Lower leg skin (tissue), 4 donors: ENCODE results near the gene MUC4. TPM values are rescaled to one million over a fixed set of nuclear protein-coding genes. Genes with fewer than 3 reads are reported as not detected.

Experiments used
- DNase-seq, 2 donors: peaks; one replicate each; pipeline ENCODE4 v3.0.0-alpha.2; 2019; ENCODE audit warnings: low spot score in 2 of 2
- H3K4me3 ChIP-seq: fragments of 200-600 bp; sonication (generic); 2 replicates; pipeline ENCODE4 v1.5.1; 2017; ENCODE audit warnings: mild to moderate bottlenecking, low read depth; ENCODE audit not compliant: poor library complexity, severe bottlenecking
- CTCF ChIP-seq, 3 donors: fragments of 450-650 bp; IDR thresholded peaks; one replicate each; pipeline ENCODE4 v1.5.1; 2016; ENCODE audit warnings: antibody characterized with exemption in 3 of 3, mild to moderate bottlenecking in 3 of 3, moderate library complexity in 2 of 3
- POLR2A ChIP-seq, 2 donors: fragments of 450-650 bp; IDR thresholded peaks; one replicate each; pipeline ENCODE4 v1.6.1; 2016 to 2017; ENCODE audit warnings: antibody characterized with exemption in 2 of 2, mild to moderate bottlenecking in 1 of 2, moderate library complexity in 1 of 2
- WGBS, 2 donors: methylation state at CpG; one replicate each; pipeline ENCODE4 v1.1.5; 2018; 5-methylcytosine and 5-hydroxymethylcytosine counted together
- intact Hi-C: fragments of 100-400 bp; cut with DNase I; formaldehyde crosslinking; loops from one replicate; pipeline ENCODE4 v1.15.0; 2023; ENCODE audit warnings: low total_unique reads
- total RNA-seq, 4 donors: library from RNA; depleted of rRNA; stranded (reverse); fragments of >200 nt; gene quantifications; one replicate each; pipeline ENCODE4 v1.1.0, GENCODE V29; 2016

Gene MUC4
- total RNA-seq, 4 donors from 2014 or later, result not detected

- DNase-seq, result no peak
- intact Hi-C loops, result no loop called here
- no peak overlapping the region for H3K4me3 ChIP-seq
- whole genome bisulfite sequencing, 2 donors, result 67 to 74% methylated on average over 50 to 53 of the region's 53 CpGs
- TF ChIP-seq POLR2A (IDR thresholded peaks at IDR 0.05), result no peak
- no peak for TF ChIP-seq CTCF (IDR thresholded peaks at IDR 0.05)
Measured at GRCh38 chr3:195849322-195850074, 37.8 kb upstream of the MUC4 start.

DNA sequence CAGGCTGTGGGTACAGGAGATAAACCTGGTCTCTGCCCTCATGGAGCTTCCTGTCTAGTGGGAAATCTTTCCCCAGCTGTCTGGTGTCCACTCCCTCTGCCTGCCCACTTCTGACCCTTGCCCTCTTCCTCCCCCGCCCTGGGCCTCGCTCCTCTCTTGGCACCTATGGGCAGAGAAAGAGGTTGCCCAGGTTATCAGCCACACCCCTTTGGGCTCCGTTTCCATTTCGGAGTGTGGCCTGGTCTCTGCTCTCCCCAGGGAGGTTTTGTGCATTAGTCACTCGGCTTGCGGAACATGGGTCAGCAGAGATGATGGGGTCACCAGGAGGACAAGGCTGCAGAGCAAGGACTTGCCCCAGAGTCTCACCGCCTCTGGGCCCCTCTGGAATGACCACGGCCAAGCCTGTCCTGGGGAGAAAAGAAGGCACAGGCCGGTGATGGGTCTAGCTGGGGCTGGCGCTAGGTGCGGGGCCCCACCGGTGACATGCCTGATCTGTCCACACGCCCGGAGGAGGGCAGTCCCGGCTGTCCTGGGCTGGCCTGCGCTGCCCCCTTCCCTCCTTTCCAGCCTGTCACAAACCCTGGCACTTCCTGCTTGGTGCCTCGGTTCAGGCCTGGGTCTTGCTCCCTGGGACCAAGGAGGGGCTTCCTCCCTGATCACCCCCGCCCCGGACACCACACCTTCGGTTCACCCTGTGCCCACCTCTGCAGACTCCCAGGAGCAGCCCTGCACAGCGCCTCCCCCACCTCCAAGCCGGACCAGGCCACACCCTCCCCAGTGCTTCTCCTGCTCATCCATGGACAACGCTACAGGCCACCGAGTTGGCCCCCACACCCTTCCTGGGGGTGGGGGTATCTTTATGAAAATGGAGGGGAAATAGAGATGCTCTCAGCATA lies 35.6 kb upstream of the MUC4 start:
- 88 to 89% methylated on average over 18 to 23 of the region's 24 CpGs for WGBS, 2 donors
- DNase-seq, result no peak
- intact Hi-C loops, result no loop called here

GRCh38 chr3:195845483-195845882 lies 33.8 kb upstream of the MUC4 start:
- TF ChIP-seq CTCF (IDR thresholded peaks at IDR 0.05) (no peak), POLR2A (IDR thresholded peaks at IDR 0.05) (no peak)
- no peak for DNase-seq
- 89 to 90% methylated on average over 6 of the region's 6 CpGs for WGBS, 2 donors

More for the DNA sequence above, 35.6 kb upstream of the MUC4 start:
- no peak for TF ChIP-seq POLR2A (IDR thresholded peaks at IDR 0.05)
- TF ChIP-seq CTCF (IDR thresholded peaks at IDR 0.05), result no peak
- no peak overlapping the region for H3K4me3 ChIP-seq

GRCh38 chr3:195844671-195845218 lies 33.0 kb upstream of the MUC4 start:
- no peak overlapping the region for H3K4me3 ChIP-seq
- intact Hi-C loops, result no loop called here
- no peak for DNase-seq
- TF ChIP-seq POLR2A (IDR thresholded peaks at IDR 0.05) (no peak), CTCF (IDR thresholded peaks at IDR 0.05) (no peak)
- 87 to 90% methylated on average over 7 of the region's 7 CpGs for WGBS, 2 donors

More at GRCh38 chr3:195845483-195845882, 33.8 kb upstream of the MUC4 start:
- H3K4me3 ChIP-seq, result no peak overlapping the region
- intact Hi-C loops, result no loop called here

GRCh38 chr3:195839260-195840010 lies 27.7 kb upstream of the MUC4 start:
- intact Hi-C loops, result no loop called here
- DNase-seq, result no peak
- no peak overlapping the region for H3K4me3 ChIP-seq
- 58 to 62% methylated on average over 19 of the region's 19 CpGs for WGBS, 2 donors
- no peak for TF ChIP-seq POLR2A (IDR thresholded peaks at IDR 0.05)
- no peak for TF ChIP-seq CTCF (IDR thresholded peaks at IDR 0.05)
